ENCODE data around the gene DLG2. TPM values are rescaled to one million over a fixed set of nuclear protein-coding genes. Genes with fewer than 3 reads are reported as not detected.
"Not testable (repeated sequence)": the region's sequence is repeated elsewhere in the genome, so short reads cannot be mapped to it uniquely, and the experiment has no call there.

The DLG2 gene
- total and polyA plus RNA-seq, 2 of the 8 experiments (the other 6 are each of a cell fraction or from before 2014, with no cell fraction given), result 1.7 to 14.3 TPM

- no peak for TF ChIP-seq CREB1 (IDR thresholded peaks at IDR 0.05)
- no peak for TF ChIP-seq SIRT6 (IDR thresholded peaks at IDR 0.05; ENCODE audit: low read length)
These were observed 29.6 kb upstream of the DLG2 start (continued) for GRCh38 chr11:85656777-85657176.

GRCh38 chr11:85654343-85654742 lies 27.2 kb upstream of the DLG2 start:
- H2BK15ac ChIP-seq (ENCODE audit: low read length); FAIRE-seq; H2BK12ac ChIP-seq (ENCODE audit: low read depth, low read length); H4K8ac ChIP-seq (ENCODE audit: extremely low read depth, insufficient read depth, low read length); H3K4ac ChIP-seq (replicated peaks; ENCODE audit: insufficient read length, low read depth, low read length); H3K4me2 ChIP-seq (ENCODE audit: insufficient read depth in 1 of 2, low read depth in 2 of 2, low read length in 2 of 2); H3K9ac ChIP-seq (replicated peaks in 1 of 4; ENCODE audit: extremely low read depth in 1 of 4, low read depth in 3 of 4, low read length in 3 of 4); H3K23ac ChIP-seq (ENCODE audit: insufficient read length); H2BK5ac ChIP-seq (ENCODE audit: low read depth, low read length); H3K79me1 ChIP-seq (ENCODE audit: low read depth, low read length); H3K4me3 ChIP-seq (ENCODE audit: extremely low read depth in 1 of 4, insufficient read depth in 2 of 4, low read depth in 3 of 4, low read length in 4 of 4); DNase-seq (ENCODE audit: low read depth in 1 of 2, low spot score in 2 of 2); H3K56ac ChIP-seq (replicated peaks; ENCODE audit: insufficient read length, low read depth, low read length); H2BK20ac ChIP-seq (ENCODE audit: low read length); H2BK120ac ChIP-seq (replicated peaks; ENCODE audit: low read depth, low read length); H3K14ac ChIP-seq (ENCODE audit: insufficient read length); H3K23me2 ChIP-seq (ENCODE audit: low read depth, low read length); H3K27ac ChIP-seq (ENCODE audit: low read depth, low read length); H2AFZ ChIP-seq (ENCODE audit: low read length); H3K18ac ChIP-seq (ENCODE audit: extremely low read depth, low read length); H3K27me3 ChIP-seq (replicated peaks in 1 of 4; ENCODE audit: control insufficient read depth in 3 of 4, extremely low read depth in 1 of 4, insufficient read depth in 3 of 4, low read length in 3 of 4); H3K4me1 ChIP-seq (replicated peaks in 1 of 4; ENCODE audit: control insufficient read depth in 3 of 4, insufficient read depth in 4 of 4, low read length in 3 of 4); H2AK5ac ChIP-seq (ENCODE audit: low read depth, low read length); H4K20me1 ChIP-seq (replicated peaks in 1 of 2; ENCODE audit: control insufficient read depth in 1 of 2, insufficient read depth in 2 of 2, low read length in 2 of 2); H4K91ac ChIP-seq (replicated peaks; ENCODE audit: insufficient read length, low read length); H3K9me3 ChIP-seq (ENCODE audit: insufficient read depth in 2 of 2, low read depth in 1 of 2, low read length in 1 of 2); H4K5ac ChIP-seq (ENCODE audit: insufficient read length, low read depth, low read length): not testable (repeated sequence)
- peaks cover 0 to 29% of the 10 kb centered on the region in 2 experiments; a peak in 3 of 4 replicates for H3K79me2 ChIP-seq (ENCODE audit: control insufficient read depth in 1 of 2, insufficient read depth in 2 of 2, low read length in 2 of 2)
- POLR2A ChIA-PET (ENCODE audit: partially characterized antibody), result interaction anchor here (0.7 to 4.9 kb wide), 4 partner anchors 9 to 26 kb away, joined by 3 to 42 read pairs (median 4); partner anchors contain the start of genes CREBZF and TMEM126B
- peaks cover 0 to 42% (median 16%) of the 10 kb centered on the region in 4 experiments; a peak in 5 of 8 replicates for H3K36me3 ChIP-seq (ENCODE audit: control insufficient read depth in 2 of 4, insufficient read depth in 4 of 4, low read length in 3 of 4)
- 84% methylated on average over 4 of the region's 4 CpGs; no CpG with 5 or more reads in 1 of the 2 experiments for WGBS, 2 experiments (ENCODE audit: extremely low coverage in 1 of 2, insufficient coverage in 1 of 2, insufficient read length in 1 of 2, insufficient replicate concordance in 2 of 2, low coverage in 1 of 2, low lambda C conversion rate in 2 of 2, missing lambda C conversion rate in 1 of 2)
- CTCF ChIA-PET (ENCODE audit: partially characterized antibody), result interaction anchor here (0.9 to 1.0 kb wide), 2 partner anchors 9 to 201 kb away, joined by 3 read pairs; partner anchors contain the start of gene CCDC83
